ENCODE measurements around the gene PLPP3. TPM values are rescaled to one million over a fixed set of nuclear protein-coding genes. Genes with fewer than 3 reads are reported as not detected.

Gene PLPP3
- total RNA-seq, 1 donor from 2014 or later = 4.9 TPM

DNA sequence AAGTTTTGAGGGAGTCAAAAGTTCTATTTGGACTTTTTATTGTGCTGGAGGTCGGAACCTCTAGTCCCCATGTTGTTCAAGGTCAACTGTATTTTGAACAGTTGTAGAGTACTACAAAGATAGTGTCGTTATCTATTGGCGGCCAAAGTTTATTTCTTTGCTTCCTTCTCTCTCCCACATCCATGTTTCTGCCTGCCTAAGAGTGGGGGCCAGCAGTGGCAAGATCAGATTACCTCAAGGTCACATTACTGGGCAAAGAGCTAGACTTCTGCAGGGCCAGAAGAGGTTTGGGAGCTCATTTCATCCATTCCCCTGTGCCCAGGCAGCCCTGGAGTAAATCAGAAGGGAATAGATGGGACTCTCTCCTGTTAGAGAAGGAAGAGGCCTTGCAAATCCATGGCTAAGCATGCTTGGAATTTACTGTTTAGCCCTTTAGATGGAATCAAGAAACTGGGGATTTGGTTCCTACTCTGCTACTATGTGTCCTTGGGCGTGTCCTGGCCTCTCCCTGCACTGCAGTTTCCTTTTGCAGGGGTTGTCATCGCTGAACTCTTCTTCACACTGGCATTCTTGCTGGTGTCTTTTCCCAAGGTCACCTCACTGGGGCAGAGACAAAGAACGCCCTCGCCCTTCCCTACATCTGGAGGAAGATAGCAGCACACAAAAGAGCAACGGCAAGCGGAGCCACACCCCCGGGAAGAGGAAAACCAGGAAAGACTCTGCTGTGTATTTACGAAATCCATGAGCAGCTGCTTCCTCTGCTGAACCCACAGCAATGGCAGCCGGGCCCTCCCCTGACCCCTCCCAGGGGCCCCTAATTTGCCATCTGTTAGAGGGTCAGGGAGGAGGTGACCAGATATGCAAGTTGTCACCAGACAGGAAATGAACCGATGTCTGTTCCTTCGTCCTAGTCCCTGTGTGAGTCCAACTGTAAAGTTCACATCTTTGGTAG, 73.3 kb downstream of the PLPP3 start:
- TF ChIP-seq, protein P1, sequence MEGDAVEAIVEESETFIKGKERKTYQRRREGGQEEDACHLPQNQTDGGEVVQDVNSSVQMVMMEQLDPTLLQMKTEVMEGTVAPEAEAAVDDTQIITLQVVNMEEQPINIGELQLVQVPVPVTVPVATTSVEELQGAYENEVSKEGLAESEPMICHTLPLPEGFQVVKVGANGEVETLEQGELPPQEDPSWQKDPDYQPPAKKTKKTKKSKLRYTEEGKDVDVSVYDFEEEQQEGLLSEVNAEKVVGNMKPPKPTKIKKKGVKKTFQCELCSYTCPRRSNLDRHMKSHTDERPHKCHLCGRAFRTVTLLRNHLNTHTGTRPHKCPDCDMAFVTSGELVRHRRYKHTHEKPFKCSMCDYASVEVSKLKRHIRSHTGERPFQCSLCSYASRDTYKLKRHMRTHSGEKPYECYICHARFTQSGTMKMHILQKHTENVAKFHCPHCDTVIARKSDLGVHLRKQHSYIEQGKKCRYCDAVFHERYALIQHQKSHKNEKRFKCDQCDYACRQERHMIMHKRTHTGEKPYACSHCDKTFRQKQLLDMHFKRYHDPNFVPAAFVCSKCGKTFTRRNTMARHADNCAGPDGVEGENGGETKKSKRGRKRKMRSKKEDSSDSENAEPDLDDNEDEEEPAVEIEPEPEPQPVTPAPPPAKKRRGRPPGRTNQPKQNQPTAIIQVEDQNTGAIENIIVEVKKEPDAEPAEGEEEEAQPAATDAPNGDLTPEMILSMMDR (IDR thresholded peaks at IDR 0.05; ENCODE audit: insufficient read depth, low read length, poor library complexity, severe bottlenecking) = no peak
- Histone ChIP-seq H3K27me3 (ENCODE audit: control insufficient read depth, insufficient read depth, low read length) (no peaks in the 10 kb centered on the region), H3K36me3 (ENCODE audit: control insufficient read depth, insufficient read depth, low read length) (no peaks in the 10 kb centered on the region), H3K4me3 (ENCODE audit: low read depth, low read length) (no peak overlapping the region)
- DNase-seq (ENCODE audit: low read depth) = no peak

DNA sequence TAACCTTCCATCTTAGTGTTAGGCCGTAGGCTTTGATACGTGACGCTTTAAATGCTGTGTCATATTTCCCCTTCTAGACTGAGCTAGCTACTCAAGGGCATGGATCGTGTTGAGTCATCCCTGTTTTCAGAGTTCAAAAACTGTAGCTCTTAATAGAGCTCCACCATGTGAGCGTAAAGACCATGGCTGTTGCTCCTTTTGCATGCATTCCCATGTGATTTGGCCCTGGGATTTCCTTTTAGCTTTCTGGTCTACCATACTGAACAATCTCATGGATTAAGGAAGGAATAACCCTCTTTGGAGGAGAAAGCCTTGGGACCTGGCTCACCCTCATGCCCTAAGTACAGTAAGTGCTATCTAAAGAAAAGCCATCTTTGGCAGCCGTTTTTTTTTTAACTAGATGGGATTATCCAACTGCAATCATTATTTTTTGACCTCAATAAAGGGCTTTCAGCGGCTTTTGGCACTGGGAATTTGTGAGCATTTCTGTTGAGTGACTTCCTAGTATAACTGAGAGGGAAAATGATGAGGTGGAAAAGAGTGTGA, 76.6 kb downstream of the PLPP3 start:
- no peak for DNase-seq (ENCODE audit: low read depth)
- Histone ChIP-seq H3K36me3 (ENCODE audit: control insufficient read depth, insufficient read depth, low read length) (no peaks in the 10 kb centered on the region), H3K27me3 (ENCODE audit: control insufficient read depth, insufficient read depth, low read length) (no peaks in the 10 kb centered on the region), H3K4me3 (ENCODE audit: low read depth, low read length) (no peak overlapping the region)
- TF ChIP-seq, protein P1 (IDR thresholded peaks at IDR 0.05; ENCODE audit: insufficient read depth, low read length, poor library complexity, severe bottlenecking) = no peak

DNA sequence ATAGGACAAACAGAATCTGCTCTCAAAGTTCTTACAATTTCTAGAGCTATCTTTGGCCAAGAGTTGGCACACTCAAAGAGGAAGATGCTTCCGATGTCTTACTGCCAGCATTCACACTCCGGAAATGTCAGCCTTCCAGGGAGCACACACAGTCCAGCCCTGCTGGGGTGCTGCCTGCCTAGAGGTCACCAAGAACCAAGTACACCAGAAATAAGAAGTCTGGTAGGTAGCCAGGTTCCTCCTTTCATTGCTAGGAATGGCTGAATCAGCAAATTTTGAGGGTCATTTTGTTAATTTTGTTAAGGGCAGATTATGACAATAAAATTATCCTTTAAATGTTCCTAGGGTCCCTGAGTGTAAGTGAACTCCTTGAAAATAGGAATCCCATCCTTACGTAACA, 77.5 kb downstream of the PLPP3 start:
- H3K4me3 ChIP-seq (ENCODE audit: low read depth, low read length) = no peak overlapping the region
- TF ChIP-seq, protein P1 (IDR thresholded peaks at IDR 0.05; ENCODE audit: insufficient read depth, low read length, poor library complexity, severe bottlenecking) = no peak
- H3K27me3 ChIP-seq (ENCODE audit: control insufficient read depth, insufficient read depth, low read length) = no peaks in the 10 kb centered on the region
- no peak for DNase-seq (ENCODE audit: low read depth)
- no peaks in the 10 kb centered on the region for H3K36me3 ChIP-seq (ENCODE audit: control insufficient read depth, insufficient read depth, low read length)

DNA sequence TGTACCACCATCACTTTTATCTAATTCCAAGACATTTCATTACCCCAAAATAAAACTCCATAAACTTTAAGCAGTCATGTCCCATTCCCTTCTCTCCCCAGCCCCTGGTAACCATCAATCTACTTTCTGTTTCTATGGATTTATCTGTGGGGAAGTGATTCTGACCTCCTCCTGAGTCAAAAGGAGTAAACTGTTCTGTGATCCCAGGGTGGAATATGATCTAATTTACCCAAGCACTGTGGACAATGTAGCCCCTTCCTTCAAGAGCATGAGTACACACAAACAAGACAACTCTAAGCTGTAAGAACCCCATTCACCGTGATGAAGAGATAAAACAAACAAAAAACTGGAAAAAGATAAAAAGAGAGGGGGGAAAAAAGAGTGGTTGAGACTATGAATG, 77.9 kb downstream of the PLPP3 start:
- no peaks in the 10 kb centered on the region for H3K36me3 ChIP-seq (ENCODE audit: control insufficient read depth, insufficient read depth, low read length)
- TF ChIP-seq, protein P1 (IDR thresholded peaks at IDR 0.05; ENCODE audit: insufficient read depth, low read length, poor library complexity, severe bottlenecking) = no peak
- DNase-seq (ENCODE audit: low read depth) = no peak
- no peak overlapping the region for H3K4me3 ChIP-seq (ENCODE audit: low read depth, low read length)
- H3K27me3 ChIP-seq (ENCODE audit: control insufficient read depth, insufficient read depth, low read length) = no peaks in the 10 kb centered on the region

DNA sequence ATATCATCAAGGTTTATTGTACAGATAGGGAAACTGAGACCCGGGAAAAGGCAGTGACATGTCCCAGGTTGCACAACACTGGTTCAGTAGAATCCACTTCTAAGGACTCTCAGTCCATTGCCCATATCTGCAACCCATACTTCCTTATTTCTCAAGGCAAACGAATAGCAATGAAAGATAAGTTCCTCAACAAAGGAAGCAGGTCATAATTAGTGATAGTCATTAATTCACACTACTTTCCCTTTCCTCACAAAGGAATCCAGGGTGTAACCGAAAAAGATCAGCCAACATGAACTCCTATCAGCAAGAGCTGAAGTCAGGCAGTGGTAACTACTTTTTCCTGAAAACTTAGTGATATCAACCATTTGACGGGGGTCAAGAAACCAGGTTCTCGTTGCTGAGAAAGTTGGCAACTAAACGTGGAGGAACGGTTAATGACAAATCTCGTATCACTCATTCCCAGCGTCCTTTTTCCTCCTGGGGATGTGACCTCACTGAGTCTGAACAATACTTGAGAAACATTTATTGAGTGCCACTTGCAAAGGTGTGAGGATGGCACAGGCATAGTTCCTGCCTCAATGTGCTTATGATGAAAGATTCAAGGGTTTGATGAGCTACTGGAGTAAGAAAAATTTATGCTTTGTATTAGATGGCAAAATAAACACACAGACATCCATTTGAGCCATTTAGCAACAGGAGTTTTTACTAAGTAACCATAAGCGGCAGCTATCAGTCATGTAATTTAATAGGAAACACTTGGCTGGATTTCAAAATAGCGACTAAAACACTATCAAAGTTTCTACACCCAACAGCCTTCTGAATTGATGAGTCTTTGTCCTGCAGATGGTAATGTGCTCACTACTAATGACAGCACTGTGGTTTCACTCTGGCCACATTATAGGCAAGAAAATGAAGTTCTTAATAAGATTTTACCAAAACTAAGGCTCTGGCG, 82.3 kb downstream of the PLPP3 start:
- no peak for DNase-seq (ENCODE audit: low read depth)
- H3K36me3 ChIP-seq (ENCODE audit: control insufficient read depth, insufficient read depth, low read length) = no peaks in the 10 kb centered on the region
- TF ChIP-seq, protein P1 (IDR thresholded peaks at IDR 0.05; ENCODE audit: insufficient read depth, low read length, poor library complexity, severe bottlenecking) = no peak
- H3K27me3 ChIP-seq (ENCODE audit: control insufficient read depth, insufficient read depth, low read length) = no peaks in the 10 kb centered on the region
- H3K4me3 ChIP-seq (ENCODE audit: low read depth, low read length) = no peak overlapping the region
